H1 (cell line): Measurements from ENCODE around the gene MKRN2OS. TPM values are rescaled to one million over a fixed set of nuclear protein-coding genes. Genes with fewer than 3 reads are reported as not detected.

ENCODE experiments used
- CTCF ChIA-PET: fragments of 300-600 bp; sonication (Branson Sonifier 250); formaldehyde crosslinking; loops from one replicate; lab custom pipeline; 2021; ENCODE audit not compliant: partially characterized antibody; lab: Charles Lee
- POLR2A ChIA-PET: fragments of 300-600 bp; sonication (Branson Sonifier 250); formaldehyde crosslinking; loops from one replicate; lab custom pipeline; 2021; ENCODE audit warnings: inconsistent platforms; ENCODE audit not compliant: partially characterized antibody; lab: Charles Lee
- DNase-seq, 2 experiments: peaks; one replicate each; pipeline versions ENCODE4 v3.0.0 to v3.0.0-alpha.2; 2010 to 2022; ENCODE audit warnings: low spot score in 2 of 2, low read depth in 1 of 2, mixed read lengths in 1 of 2
- FAIRE-seq: peaks from 2 replicates; lab custom pipeline; 2011; peaks lifted over from hg19 to GRCh38; lab: Jason Lieb, UNC
- H2AFZ ChIP-seq: 2 replicates; pipeline ENCODE4 v1.8.1; 2012; ENCODE audit warnings: low read length, inconsistent platforms
- H2AK5ac ChIP-seq: 2 replicates; pipeline ENCODE4 v1.6.1; 2013; ENCODE audit warnings: low read depth, low read length
- H2BK120ac ChIP-seq: replicated peaks from 2 replicates; pipeline ENCODE3; 2013; ENCODE audit warnings: low read depth, low read length, inconsistent platforms
- H2BK12ac ChIP-seq: 2 replicates; pipeline ENCODE4 v1.6.1; 2013; ENCODE audit warnings: low read depth, low read length
- H2BK15ac ChIP-seq: 2 replicates; pipeline ENCODE4 v1.6.1; 2013; ENCODE audit warnings: low read length
- H2BK20ac ChIP-seq: 2 replicates; pipeline ENCODE4 v1.6.1; 2013; ENCODE audit warnings: low read length
- H2BK5ac ChIP-seq: 2 replicates; pipeline ENCODE4 v1.6.1; 2013; ENCODE audit warnings: low read depth, low read length
- H3K14ac ChIP-seq: 2 replicates; pipeline ENCODE4 v1.6.1; 2013; ENCODE audit warnings: inconsistent platforms; ENCODE audit not compliant: insufficient read length
- H3K18ac ChIP-seq: 2 replicates; pipeline ENCODE4 v1.6.1; 2013; ENCODE audit warnings: low read length; ENCODE audit errors: extremely low read depth
- H3K23ac ChIP-seq: 2 replicates; pipeline ENCODE4 v1.6.1; 2013; ENCODE audit warnings: inconsistent platforms; ENCODE audit not compliant: insufficient read length
- H3K23me2 ChIP-seq: 2 replicates; pipeline ENCODE4 v1.6.1; 2013; ENCODE audit warnings: low read depth, low read length
- H3K27ac ChIP-seq: 2 replicates; pipeline ENCODE4 v1.6.1; 2011; ENCODE audit warnings: low read depth, low read length, inconsistent platforms
- H3K27me3 ChIP-seq, 4 experiments: replicated peaks in 1 of 4; 1 replicate in 1 of 4; 2 replicates in 3 of 4; pipeline versions ENCODE4 v1.6.1 to v1.8.1; 2011 to 2013; ENCODE audit warnings: low read length in 3 of 4, mild to moderate bottlenecking in 3 of 4, inconsistent platforms in 2 of 4, mixed read lengths in 2 of 4, moderate library complexity in 1 of 4; ENCODE audit not compliant: control insufficient read depth in 3 of 4, insufficient read depth in 3 of 4; ENCODE audit errors: extremely low read depth in 1 of 4
- H3K36me3 ChIP-seq, 4 experiments: 2 replicates each; pipeline versions ENCODE4 v1.6.1 to v1.8.1; 2011 to 2013; ENCODE audit warnings: mild to moderate bottlenecking in 4 of 4, low read length in 3 of 4, moderate library complexity in 2 of 4, control low read depth in 1 of 4, inconsistent platforms in 1 of 4; ENCODE audit not compliant: insufficient read depth in 4 of 4, control insufficient read depth in 2 of 4
- H3K4ac ChIP-seq: replicated peaks from 2 replicates; pipeline ENCODE3; 2013; ENCODE audit warnings: low read length, low read depth, mixed read lengths, inconsistent platforms; ENCODE audit not compliant: insufficient read length
- H3K4me1 ChIP-seq, 4 experiments: replicated peaks in 1 of 4; 1 replicate in 1 of 4; 2 replicates in 3 of 4; pipeline versions ENCODE4 v1.6.1 to v1.8.1; 2011 to 2013; ENCODE audit warnings: low read length in 3 of 4, inconsistent platforms in 2 of 4, mixed read lengths in 1 of 4; ENCODE audit not compliant: insufficient read depth in 4 of 4, control insufficient read depth in 3 of 4
- H3K4me2 ChIP-seq, 2 experiments: 2 replicates each; pipeline versions ENCODE4 v1.6.1 to v1.8.1; 2011 to 2013; ENCODE audit warnings: low read depth in 2 of 2, low read length in 2 of 2, control low read depth in 1 of 2, inconsistent platforms in 1 of 2, mild to moderate bottlenecking in 1 of 2; ENCODE audit not compliant: insufficient read depth in 1 of 2
- H3K4me3 ChIP-seq, 4 experiments: fragments of 200-600, 300-600 bp in 1 of 4; sonication (generic), shearing (Covaris generic), sonication (Bioruptor Twin) in 1 of 4; 2 replicates each; pipeline versions ENCODE4 v1.5.1 to v1.8.1; 2011 to 2016; ENCODE audit warnings: low read length in 4 of 4, low read depth in 3 of 4, control low read depth in 2 of 4, inconsistent platforms in 2 of 4, mild to moderate bottlenecking in 2 of 4, mixed read lengths in 1 of 4, moderate library complexity in 1 of 4; ENCODE audit not compliant: insufficient read depth in 2 of 4; ENCODE audit errors: extremely low read depth in 1 of 4
- H3K56ac ChIP-seq: replicated peaks from 2 replicates; pipeline ENCODE3; 2013; ENCODE audit warnings: low read depth, mild to moderate bottlenecking, mixed read lengths, low read length, inconsistent platforms; ENCODE audit not compliant: insufficient read length
- H3K79me1 ChIP-seq: 2 replicates; pipeline ENCODE4 v1.6.1; 2013; ENCODE audit warnings: low read depth, low read length, control low read depth
- H3K79me2 ChIP-seq, 2 experiments: 2 replicates each; pipeline versions ENCODE4 v1.6.1 to v1.8.1; 2012 to 2013; ENCODE audit warnings: low read length in 2 of 2, mild to moderate bottlenecking in 2 of 2, inconsistent platforms in 1 of 2; ENCODE audit not compliant: insufficient read depth in 2 of 2, control insufficient read depth in 1 of 2
- H3K9ac ChIP-seq, 4 experiments: replicated peaks in 1 of 4; 1 replicate in 1 of 4; 2 replicates in 3 of 4; pipeline versions ENCODE4 v1.6.1 to v1.8.1; 2011 to 2013; ENCODE audit warnings: low read depth in 3 of 4, low read length in 3 of 4, control low read depth in 2 of 4, mild to moderate bottlenecking in 2 of 4, moderate library complexity in 2 of 4, inconsistent platforms in 1 of 4; ENCODE audit errors: extremely low read depth in 1 of 4
- H3K9me3 ChIP-seq, 2 experiments: 2 replicates each; pipeline versions ENCODE4 v1.6.1 to v1.8.1; 2012 to 2013; ENCODE audit warnings: mild to moderate bottlenecking in 2 of 2, moderate library complexity in 2 of 2, control low read depth in 1 of 2, inconsistent platforms in 1 of 2, low read depth in 1 of 2, low read length in 1 of 2, mixed read lengths in 1 of 2; ENCODE audit not compliant: insufficient read depth in 2 of 2
- H4K20me1 ChIP-seq, 2 experiments: replicated peaks in 1 of 2; 2 replicates each; pipeline versions ENCODE3 to v1.8.1; 2011 to 2013; ENCODE audit warnings: inconsistent platforms in 2 of 2, low read length in 2 of 2, mild to moderate bottlenecking in 1 of 2; ENCODE audit not compliant: insufficient read depth in 2 of 2, control insufficient read depth in 1 of 2
- H4K5ac ChIP-seq: 2 replicates; pipeline ENCODE4 v1.6.1; 2013; ENCODE audit warnings: low read length, low read depth, mixed read lengths, inconsistent platforms; ENCODE audit not compliant: insufficient read length
- H4K8ac ChIP-seq: 2 replicates; pipeline ENCODE4 v1.8.0; 2013; ENCODE audit warnings: mild to moderate bottlenecking, moderate library complexity, low read length, inconsistent platforms; ENCODE audit not compliant: insufficient read depth; ENCODE audit errors: extremely low read depth
- H4K91ac ChIP-seq: replicated peaks from 2 replicates; pipeline ENCODE3; 2013; ENCODE audit warnings: low read length, mixed read lengths, inconsistent platforms; ENCODE audit not compliant: insufficient read length
- BCL11A ChIP-seq, 2 experiments: IDR thresholded peaks; one replicate each; pipeline ENCODE4 v1.6.1; 2011; ENCODE audit warnings: low read depth in 2 of 2, low read length in 2 of 2, mild to moderate bottlenecking in 2 of 2
- CBX5 ChIP-seq: fragments of 300-800, 300-1000 bp; sonication (generic); IDR thresholded peaks from 2 replicates; pipeline ENCODE4 v1.7.1; 2016; ENCODE audit warnings: antibody characterized with exemption, low read length, low read depth
- CBX8 ChIP-seq: fragments of 300-800, 300-1000 bp; sonication (generic); IDR thresholded peaks from 2 replicates; pipeline ENCODE4 v1.7.1; 2016; ENCODE audit warnings: low read depth, low read length, borderline replicate concordance
- CEBPB ChIP-seq: IDR thresholded peaks from 2 replicates; pipeline ENCODE4 v1.6.1; 2012; ENCODE audit warnings: low read depth, low read length
- EGR1 ChIP-seq: IDR thresholded peaks from 2 replicates; pipeline ENCODE4 v1.6.1; 2011; ENCODE audit warnings: low read depth, low read length, borderline replicate concordance
- EZH2 ChIP-seq: fragments of 200-600 bp; sonication (generic); IDR thresholded peaks from 2 replicates; pipeline ENCODE4 v1.7.1; 2012; ENCODE audit warnings: low read depth, mild to moderate bottlenecking, moderate library complexity, low read length, inconsistent platforms; ENCODE audit not compliant: severe bottlenecking
- JUN ChIP-seq: IDR thresholded peaks from 2 replicates; pipeline ENCODE4 v1.6.1; 2011; ENCODE audit warnings: low read depth, mild to moderate bottlenecking, improper control_type of control experiment, low read length
- POU5F1 ChIP-seq: IDR thresholded peaks from 2 replicates; pipeline ENCODE4 v1.6.1; 2011; ENCODE audit warnings: low read depth, mild to moderate bottlenecking, low read length, moderate library complexity
- SP2 ChIP-seq: IDR thresholded peaks from 2 replicates; pipeline ENCODE4 v1.6.1; 2012; ENCODE audit warnings: mild to moderate bottlenecking, low read length, inconsistent platforms
- SUZ12 ChIP-seq: fragments of 200-600 bp; sonication (generic); IDR thresholded peaks from 2 replicates; pipeline ENCODE4 v1.6.1; 2012; ENCODE audit warnings: mild to moderate bottlenecking, inconsistent platforms, low read length, moderate library complexity, mixed read lengths
- TBP ChIP-seq: IDR thresholded peaks from 2 replicates; pipeline ENCODE4 v1.6.1; 2011; ENCODE audit warnings: low read depth, low read length, improper control_type of control experiment
- WGBS, 2 experiments: shearing (Covaris generic) in 1 of 2; methylation state at CpG; one replicate each; pipeline versions ENCODE4 v1.1.6 to v1.1.7; 2013 to 2015; ENCODE audit warnings: low lambda C conversion rate in 2 of 2, mixed read lengths in 2 of 2, inconsistent platforms in 1 of 2, low coverage in 1 of 2, missing lambda C conversion rate in 1 of 2; ENCODE audit not compliant: insufficient replicate concordance in 2 of 2, insufficient coverage in 1 of 2, insufficient read length in 1 of 2; ENCODE audit errors: extremely low coverage in 1 of 2, missing lambda C conversion rate in 1 of 2; 5-methylcytosine and 5-hydroxymethylcytosine counted together
- polyA plus RNA-seq, 7 experiments: library from polyadenylated mRNA; depleted of rRNA in 3 of 7; stranded (reverse) in 5 of 7; unstranded in 2 of 7; fragments of >200 nt in 5 of 7; fragments of 200-250 nt in 2 of 7; gene quantifications; 1 replicate in 5 of 7; 2 replicates in 1 of 7; 4 replicates in 1 of 7; pipeline versions ENCODE4 v1.2.1 to v1.2.3, GENCODE V29; 2011 to 2013; ENCODE audit warnings: missing spikeins in 2 of 7, mixed read lengths in 2 of 7
- total RNA-seq: library from RNA; stranded (reverse); fragmentation: NEBNext Ultra II Directional; extraction: Animal tissue kit (Norgen Biotek cat#: 25700); gene quantifications from 2 replicates; pipeline ENCODE4 v1.2.1, GENCODE V29; 2021
- TF ChIP-seq, protein P1 (sequence below): IDR thresholded peaks from 2 replicates; pipeline ENCODE4 v1.6.1; 2012; ENCODE audit warnings: inconsistent platforms
- TF ChIP-seq, protein P2 (sequence below): IDR thresholded peaks from 2 replicates; pipeline ENCODE4 v1.6.1; 2011; ENCODE audit warnings: low read depth, mild to moderate bottlenecking, low read length; ENCODE audit not compliant: insufficient read depth

Gene MKRN2OS
- total and polyA plus RNA-seq, 2 of the 8 experiments (the other 6 are each of a cell fraction or from before 2014, with no cell fraction given): 0.15 to 0.41 TPM

DNA sequence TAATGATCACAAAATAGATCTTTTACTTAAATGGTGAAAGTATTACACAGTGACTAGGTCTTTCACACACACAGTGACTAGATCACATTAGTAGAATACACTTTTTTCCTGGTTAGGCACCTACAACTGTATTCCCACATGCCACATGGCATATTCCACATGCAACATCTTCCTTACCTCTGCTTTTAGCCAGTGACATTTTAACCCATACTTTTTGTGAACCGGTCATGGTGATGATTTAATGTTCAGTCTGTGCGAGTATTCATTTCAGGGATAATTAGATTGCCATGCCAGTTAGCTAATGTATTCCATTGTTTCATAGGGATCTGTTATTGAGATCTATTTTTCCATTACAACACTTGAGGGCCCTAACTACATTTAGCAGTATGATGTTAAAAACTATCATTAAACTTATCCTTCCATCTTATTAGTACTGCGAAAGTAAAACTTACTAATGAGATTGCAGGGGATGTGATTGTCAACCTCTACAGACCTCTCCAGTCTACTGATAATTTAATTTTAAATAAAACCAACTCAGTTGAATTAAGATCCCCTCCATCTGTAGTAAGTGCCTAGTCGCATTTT, 32.7 kb downstream of the MKRN2OS start:
- CTCF ChIA-PET: no interaction called here
- no peak overlapping the region for H2BK120ac ChIP-seq
- no peaks in the 10 kb centered on the region for H3K79me2 ChIP-seq
- no peak overlapping the region for H3K4ac ChIP-seq
- H3K9ac ChIP-seq: no peak overlapping the region
- no peak overlapping the region for H3K23ac ChIP-seq
- H2AK5ac ChIP-seq: no peak overlapping the region
- no peak overlapping the region for H2BK15ac ChIP-seq
- H4K20me1 ChIP-seq: no peaks in the 10 kb centered on the region
- no peaks in the 10 kb centered on the region for H3K23me2 ChIP-seq
- no peak overlapping the region for H3K27ac ChIP-seq
- 79% methylated on average over 4 of the region's 4 CpGs; no CpG with 5 or more reads in 1 of the 2 experiments for WGBS, 2 experiments
- H3K79me1 ChIP-seq: no peaks in the 10 kb centered on the region
- H2BK5ac ChIP-seq: no peak overlapping the region
- H4K5ac ChIP-seq: no peak overlapping the region
- no peak overlapping the region for H4K91ac ChIP-seq
- FAIRE-seq (no peak), DNase-seq (no peak)
- H3K14ac ChIP-seq: no peak overlapping the region
- H3K36me3 ChIP-seq: peaks cover 2 to 22% (median 3%) of the 10 kb centered on the region in 4 experiments; a peak in 6 of 8 replicates
- H3K18ac ChIP-seq: no peak overlapping the region
- H3K4me1 ChIP-seq: no peaks in the 10 kb centered on the region
- H3K9me3 ChIP-seq: no peaks in the 10 kb centered on the region
- no peaks in the 10 kb centered on the region for H3K27me3 ChIP-seq
- no peak overlapping the region for H4K8ac ChIP-seq
- no peak overlapping the region for H3K4me2 ChIP-seq
- no peak overlapping the region for H2BK12ac ChIP-seq
- no peak overlapping the region for H3K56ac ChIP-seq
- POLR2A ChIA-PET: no interaction called here
- H2BK20ac ChIP-seq: no peak overlapping the region
- no peak overlapping the region for H2AFZ ChIP-seq
- no peak overlapping the region for H3K4me3 ChIP-seq
- TF ChIP-seq POU5F1 (no peak), CBX5 (no peak), BCL11A (IDR thresholded peaks at IDR 0.05; ENCODE audit: low read depth in 2 of 2, low read length in 2 of 2) (no peak), JUN (no peak), TBP (no peak), SP2 (no peak), CEBPB (no peak), CBX8 (no peak), EGR1 (no peak), EZH2 (no peak), SUZ12 (no peak)
- TF ChIP-seq, protein P1, sequence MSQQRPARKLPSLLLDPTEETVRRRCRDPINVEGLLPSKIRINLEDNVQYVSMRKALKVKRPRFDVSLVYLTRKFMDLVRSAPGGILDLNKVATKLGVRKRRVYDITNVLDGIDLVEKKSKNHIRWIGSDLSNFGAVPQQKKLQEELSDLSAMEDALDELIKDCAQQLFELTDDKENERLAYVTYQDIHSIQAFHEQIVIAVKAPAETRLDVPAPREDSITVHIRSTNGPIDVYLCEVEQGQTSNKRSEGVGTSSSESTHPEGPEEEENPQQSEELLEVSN: no peak
- TF ChIP-seq, protein P2, sequence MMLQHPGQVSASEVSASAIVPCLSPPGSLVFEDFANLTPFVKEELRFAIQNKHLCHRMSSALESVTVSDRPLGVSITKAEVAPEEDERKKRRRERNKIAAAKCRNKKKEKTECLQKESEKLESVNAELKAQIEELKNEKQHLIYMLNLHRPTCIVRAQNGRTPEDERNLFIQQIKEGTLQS: no peak
